Mammary microvascular endothelial cell (primary cell): ENCODE data around the gene MAPK8IP1. TPM values are rescaled to one million over a fixed set of nuclear protein-coding genes. Genes with fewer than 3 reads are reported as not detected.

Source experiments
- total RNA-seq: library from RNA; depleted of rRNA; stranded (reverse); fragments of >200 nt; gene quantifications from 2 replicates; pipeline ENCODE4 v1.2.3, GENCODE V29; 2015

Gene MAPK8IP1
- total RNA-seq, result 2.2 and 3.5 TPM in 2 replicates

GRCh38 chr11:45885274-45885920 is at the start of gene MAPK8IP1:
Gene MAPK8IP1, plus strand, starts transcription at chr11:45885651. Its CDS starts 170 bp downstream, at chr11:45885821.

GRCh38 chr11:45846974-45847910 is 38.2 kb upstream of the MAPK8IP1 start, which contains the start of gene CRY2:
Gene CRY2, plus strand, starts transcription at chr11:45847475. Its CDS starts 16 bp downstream, at chr11:45847491.

GRCh38 chr11:45906965-45907611 is 21.6 kb downstream of the MAPK8IP1 start, which contains the start of gene FREY1:
Gene FREY1, minus strand, starts transcription at chr11:45907271. Its CDS starts 26 bp downstream, at chr11:45907245.

GRCh38 chr11:45917623-45918330 is 32.3 kb downstream of the MAPK8IP1 start, which contains the start of gene PEX16:
Gene PEX16, minus strand, starts transcription at chr11:45917877. Its CDS starts 66 bp downstream, at chr11:45917811.

GRCh38 chr11:45922425-45923082 is 37.1 kb downstream of the MAPK8IP1 start, which contains the start of gene LARGE2:
Gene LARGE2, plus strand, starts transcription at chr11:45922656. Its CDS starts 227 bp downstream, at chr11:45922883.

Other genes with a start within 250 kb of the MAPK8IP1 start
- gene CHST1, start 220.0 kb upstream of the MAPK8IP1 start, total RNA-seq, result 2.9 and 3.9 TPM in 2 replicates
- 10.1 and 12.6 TPM in 2 replicates for gene SLC35C1, start 80.5 kb upstream of the MAPK8IP1 start, total RNA-seq
- 5.1 and 6.7 TPM in 2 replicates for gene CRY2, start 38.2 kb upstream of the MAPK8IP1 start, total RNA-seq
- 0.34 TPM in 1 of 2 replicates, not detected in the other for gene FREY1, start 21.6 kb downstream of the MAPK8IP1 start, total RNA-seq
- gene PEX16, start 32.2 kb downstream of the MAPK8IP1 start, total RNA-seq, result 22.1 and 24.2 TPM in 2 replicates
- gene LARGE2, start 37.0 kb downstream of the MAPK8IP1 start, total RNA-seq, result not detected in 2 replicates
- gene PHF21A, start 235.8 kb downstream of the MAPK8IP1 start, total RNA-seq, result 6.1 and 7.1 TPM in 2 replicates